ENCODE results near the gene PLCB4.

- TF ChIP-seq POLR2A (IDR thresholded peaks at IDR 0.05; ENCODE audit: low read depth, low read length) (no peak), POLR2AphosphoS5 (IDR thresholded peaks at IDR 0.05; ENCODE audit: low read depth, low read length) (no peak), TAF1 (IDR thresholded peaks at IDR 0.05; ENCODE audit: borderline replicate concordance, low read depth, low read length) (no peak)
Observed at GRCh38 chr20:9211016-9211760, 142.3 kb downstream of the PLCB4 start.
